HG03432 (cell line): Measurements from ENCODE around the gene ZNF502.
"Not testable (repeated sequence)": the region's sequence is repeated elsewhere in the genome, so short reads cannot be mapped to it uniquely, and the experiment has no call there.

Experiments used
- ATAC-seq: cut with Tn5 transposase; IDR thresholded peaks from one replicate; pipeline ENCODE4 v1.9.1; 2021; ENCODE audit warnings: mild to moderate bottlenecking, moderate library complexity; ENCODE audit not compliant: unreplicated experiment

The ZNF502 gene

DNA sequence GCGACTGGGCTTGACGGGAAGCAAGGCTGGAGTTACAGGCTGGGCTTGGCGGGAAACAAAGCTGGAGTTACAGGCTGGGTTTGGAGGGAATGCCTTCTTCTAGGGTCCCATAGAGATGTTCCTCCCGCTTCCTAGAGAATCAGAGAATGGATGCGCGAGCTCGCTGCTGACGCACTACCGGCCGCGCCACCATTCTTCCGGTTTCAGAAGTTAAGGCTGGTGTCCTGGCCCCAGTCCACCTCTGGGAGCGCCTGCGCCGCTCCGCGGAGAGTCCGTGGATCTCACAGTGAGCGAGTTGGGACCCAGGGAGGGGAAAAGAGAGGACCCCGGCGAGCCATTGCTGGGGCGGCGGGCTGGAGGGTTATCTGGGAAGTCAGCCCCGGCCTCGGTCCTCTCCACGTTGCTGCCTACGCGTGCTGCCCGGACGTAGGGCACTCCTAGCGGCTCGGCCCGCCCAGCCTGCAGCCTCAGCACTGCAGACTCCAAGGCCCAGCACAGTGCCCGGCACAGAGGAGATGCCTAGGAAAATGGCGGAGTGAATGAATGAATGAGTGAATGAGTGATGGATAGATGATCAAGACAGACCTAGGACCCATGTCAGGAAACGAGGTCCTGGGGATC, at the start of gene ZNF502:
Gene ZNF502, plus strand, starts transcription at position 206 of the 621 bp plus-strand sequence. CDS start 7,602 bp downstream, outside the sequence.
- no peak for ATAC-seq

DNA sequence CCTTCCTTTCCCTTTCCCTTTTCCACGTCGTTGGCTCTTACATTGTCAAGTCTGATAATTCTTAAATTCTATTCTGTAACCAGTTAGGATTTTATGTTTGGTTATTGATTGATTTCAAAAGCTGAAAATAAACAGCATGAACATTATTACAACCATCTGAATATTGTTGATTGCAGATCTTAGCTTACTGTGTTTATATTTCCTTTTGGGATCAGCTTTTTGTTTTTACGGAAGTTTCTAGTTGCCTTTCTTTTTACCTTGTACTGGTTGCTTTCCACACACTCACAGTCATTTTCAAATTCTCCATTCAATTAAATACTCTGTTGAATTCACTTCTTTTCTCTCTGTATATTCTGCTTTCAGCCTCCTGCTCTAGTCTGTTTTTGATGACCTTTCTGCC, 47.3 kb upstream of the ZNF502 start:
- no peak for ATAC-seq

DNA sequence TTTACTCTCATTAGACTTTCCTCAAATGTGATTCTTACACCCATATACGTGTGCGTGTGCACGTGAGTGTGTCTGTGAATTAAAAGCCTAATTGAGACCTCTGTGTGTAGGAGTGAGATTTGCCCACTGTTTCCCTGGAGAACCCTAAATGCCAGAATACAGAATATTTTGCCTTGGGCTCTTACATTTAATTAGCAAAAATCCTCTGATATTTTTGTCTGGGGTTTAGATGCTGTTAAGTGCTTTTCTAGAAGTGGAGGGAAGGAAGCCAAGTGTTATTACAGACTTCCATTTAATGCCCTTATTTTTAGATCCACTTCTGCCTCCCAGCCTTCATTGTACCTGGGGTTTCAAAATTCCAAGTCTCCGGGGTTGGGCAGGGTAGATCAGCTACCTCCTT, 46.1 kb upstream of the ZNF502 start:
- no peak for ATAC-seq

GRCh38 chr3:44669760-44670159, 42.7 kb upstream of the ZNF502 start:
- no peak for ATAC-seq

DNA sequence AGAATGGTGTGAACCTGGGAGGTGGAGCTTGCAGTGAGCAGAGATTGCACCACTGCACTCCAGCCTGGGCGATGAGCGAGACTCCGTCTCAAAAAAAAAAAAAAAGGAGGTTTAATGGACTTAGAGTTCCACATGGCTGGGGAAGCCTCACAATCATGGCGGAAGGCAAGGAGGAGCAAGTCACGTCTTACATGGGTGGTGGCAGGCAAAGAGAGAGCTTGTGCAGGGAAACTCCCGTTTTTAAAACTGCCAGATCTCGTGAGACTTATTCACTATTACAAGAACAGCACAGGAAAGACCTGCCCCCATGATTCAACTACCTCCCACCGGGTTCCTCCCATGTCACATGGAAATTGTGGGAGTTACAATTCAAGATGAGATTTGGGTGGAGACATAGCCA, 39.0 kb upstream of the ZNF502 start:
- ATAC-seq: not testable (repeated sequence)

DNA sequence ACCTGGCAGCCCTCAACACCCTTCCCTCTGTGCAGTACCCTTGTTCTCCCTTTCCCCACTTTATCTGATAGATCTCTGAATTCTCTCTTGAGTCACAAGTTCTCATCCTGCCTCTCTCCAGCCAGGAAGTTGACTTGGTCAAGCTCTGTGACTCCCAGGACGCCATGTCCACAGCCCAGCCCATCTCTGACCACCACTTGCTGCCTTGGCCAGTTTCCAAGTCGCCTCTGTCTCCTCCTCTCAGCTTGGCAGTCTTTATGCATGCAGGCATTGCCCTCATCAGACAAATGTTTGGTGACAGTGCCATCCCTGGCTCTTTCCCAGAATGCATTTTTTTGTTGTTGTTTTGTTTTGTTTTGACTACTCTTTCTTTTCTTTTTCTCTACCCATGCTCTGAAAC, 38.2 kb upstream of the ZNF502 start:
- no peak for ATAC-seq

GRCh38 chr3:44678480-44679116, 33.9 kb upstream of the ZNF502 start:
- no peak for ATAC-seq

DNA sequence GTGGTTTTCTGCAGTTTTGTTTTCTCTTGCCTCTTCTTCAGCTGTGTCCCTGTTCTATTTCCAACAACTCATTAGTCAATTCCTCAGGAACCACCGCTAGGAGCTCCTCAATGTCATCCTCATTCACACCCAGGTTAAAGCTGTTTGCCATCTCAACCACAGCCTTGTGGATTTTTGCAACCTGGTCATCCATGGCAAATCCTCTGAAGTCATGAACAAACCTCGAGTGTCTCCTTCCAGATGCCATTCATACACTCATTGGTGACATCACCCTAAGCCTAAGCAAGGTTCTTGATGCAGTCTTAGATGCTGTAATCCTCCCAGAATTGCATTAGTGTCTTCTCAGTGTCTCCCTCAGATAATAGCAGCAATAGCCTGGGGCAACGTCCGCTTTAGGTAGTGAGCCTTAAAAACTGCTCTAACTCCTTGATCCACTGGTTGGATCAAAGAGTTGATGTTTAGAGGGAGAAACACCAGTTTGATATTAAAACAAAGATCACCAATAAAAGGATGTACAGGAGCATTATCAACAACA, 31.5 kb upstream of the ZNF502 start:
- ATAC-seq: no peak

DNA sequence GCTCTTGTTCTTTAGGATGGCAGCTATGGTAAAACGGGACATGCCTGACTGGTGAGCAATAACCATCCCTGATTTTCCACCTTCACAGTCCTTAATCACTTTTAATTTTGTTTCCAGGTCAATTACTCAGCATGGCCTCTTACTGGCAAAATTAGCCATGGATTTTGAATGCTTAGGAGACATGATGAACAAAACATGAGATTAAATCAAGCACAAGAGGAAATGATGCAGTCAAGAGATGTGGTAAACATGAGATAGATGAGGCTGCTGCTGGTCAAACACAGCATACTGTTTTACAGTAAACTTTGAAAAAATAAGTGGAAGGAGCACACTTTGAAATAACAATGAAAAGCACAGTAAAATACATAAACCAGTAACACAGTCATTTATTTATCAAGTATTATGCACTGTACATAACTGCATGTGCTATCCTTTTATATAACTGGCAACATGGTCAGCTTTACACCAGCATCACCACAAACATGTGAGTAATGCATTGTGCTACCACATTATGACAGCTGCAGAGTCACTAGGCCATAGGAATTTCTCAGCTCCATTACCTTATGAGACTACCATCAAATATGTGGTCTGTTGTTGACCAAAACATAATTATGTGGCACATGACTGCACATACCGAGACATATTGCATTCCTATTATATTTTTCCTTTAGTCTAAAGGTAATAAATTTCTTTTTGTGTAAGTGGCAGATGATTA, 30.1 kb upstream of the ZNF502 start:
- no peak for ATAC-seq

GRCh38 chr3:44685128-44685800, 27.2 kb upstream of the ZNF502 start:
- peak; percentile 66 for ATAC-seq

DNA sequence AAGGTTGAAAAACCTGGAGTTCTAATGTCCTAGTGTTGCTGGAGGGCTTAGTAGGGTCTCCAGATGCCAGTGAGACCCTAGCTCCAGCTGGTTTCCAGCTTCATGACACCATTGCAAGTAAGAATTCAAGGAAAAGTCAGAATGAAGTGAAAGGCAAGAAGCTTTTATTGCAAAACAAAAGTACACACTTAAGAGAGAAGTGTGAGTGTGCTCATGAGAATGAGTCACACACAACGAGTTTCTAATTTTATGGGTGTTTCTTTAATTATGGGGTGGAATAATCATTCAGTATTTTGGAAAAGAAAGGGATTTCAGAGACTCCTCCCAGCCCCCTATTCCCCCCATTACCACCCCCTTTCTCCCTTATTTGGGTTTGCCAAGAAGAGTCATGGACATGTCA, 24.6 kb upstream of the ZNF502 start:
- no peak for ATAC-seq

DNA sequence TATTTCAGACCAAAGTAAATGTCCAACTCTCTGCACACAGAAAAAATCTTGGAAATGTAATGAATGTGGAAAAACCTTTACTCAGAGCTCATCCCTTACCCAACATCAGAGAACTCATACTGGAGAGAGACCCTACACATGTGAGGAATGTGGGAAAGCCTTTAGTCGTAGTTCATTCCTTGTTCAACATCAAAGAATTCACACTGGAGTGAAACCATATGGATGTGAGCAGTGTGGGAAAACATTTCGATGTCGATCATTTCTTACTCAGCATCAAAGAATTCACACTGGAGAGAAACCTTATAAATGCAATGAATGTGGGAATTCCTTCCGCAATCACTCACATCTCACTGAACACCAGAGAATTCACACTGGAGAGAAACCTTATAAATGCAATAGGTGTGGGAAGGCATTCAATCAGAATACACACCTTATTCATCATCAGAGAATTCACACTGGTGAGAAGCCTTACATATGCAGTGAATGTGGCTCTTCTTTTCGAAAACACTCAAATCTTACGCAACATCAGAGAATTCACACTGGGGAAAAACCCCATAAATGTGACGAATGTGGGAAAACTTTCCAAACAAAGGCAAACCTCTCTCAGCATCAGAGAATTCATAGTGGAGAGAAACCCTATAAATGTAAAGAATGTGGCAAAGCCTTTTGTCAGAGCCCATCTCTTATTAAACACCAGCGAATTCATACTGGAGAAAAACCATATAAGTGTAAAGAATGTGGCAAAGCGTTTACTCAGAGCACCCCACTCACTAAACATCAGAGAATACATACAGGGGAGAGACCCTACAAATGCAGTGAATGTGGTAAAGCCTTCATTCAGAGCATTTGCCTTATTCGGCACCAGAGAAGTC, 9.0 kb downstream of the ZNF502 start:
- no peak for ATAC-seq

GRCh38 chr3:44722103-44722401, 9.6 kb downstream of the ZNF502 start:
- ATAC-seq: no peak

GRCh38 chr3:44729384-44729910, 17.0 kb downstream of the ZNF502 start, which contains the start of gene ZNF501:
Gene ZNF501 (plus strand): TSS chr3:44729635. CDS start chr3:44734422, 4,787 bp downstream.
- ATAC-seq: peak; percentile 94

- no peak for ATAC-seq
Measured at GRCh38 chr3:44734646-44735168, 22.2 kb downstream of the ZNF502 start.

DNA sequence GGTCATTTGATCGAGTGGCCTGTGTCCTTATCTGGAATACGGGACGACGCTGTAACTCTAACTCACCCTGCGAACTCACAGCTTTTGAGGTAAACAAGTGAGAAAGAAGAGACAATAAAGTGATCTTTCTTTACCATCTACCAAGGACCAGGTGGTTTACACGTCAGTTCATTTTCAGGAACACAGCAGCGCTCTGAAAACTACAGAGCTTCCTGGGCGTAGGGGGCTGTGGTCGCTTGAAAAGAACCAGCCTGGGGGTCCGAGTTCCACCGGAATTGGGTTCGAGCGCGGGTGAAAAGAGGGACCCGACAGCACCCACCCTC, 48.6 kb downstream of the ZNF502 start:
- ATAC-seq: peak; percentile 2

DNA sequence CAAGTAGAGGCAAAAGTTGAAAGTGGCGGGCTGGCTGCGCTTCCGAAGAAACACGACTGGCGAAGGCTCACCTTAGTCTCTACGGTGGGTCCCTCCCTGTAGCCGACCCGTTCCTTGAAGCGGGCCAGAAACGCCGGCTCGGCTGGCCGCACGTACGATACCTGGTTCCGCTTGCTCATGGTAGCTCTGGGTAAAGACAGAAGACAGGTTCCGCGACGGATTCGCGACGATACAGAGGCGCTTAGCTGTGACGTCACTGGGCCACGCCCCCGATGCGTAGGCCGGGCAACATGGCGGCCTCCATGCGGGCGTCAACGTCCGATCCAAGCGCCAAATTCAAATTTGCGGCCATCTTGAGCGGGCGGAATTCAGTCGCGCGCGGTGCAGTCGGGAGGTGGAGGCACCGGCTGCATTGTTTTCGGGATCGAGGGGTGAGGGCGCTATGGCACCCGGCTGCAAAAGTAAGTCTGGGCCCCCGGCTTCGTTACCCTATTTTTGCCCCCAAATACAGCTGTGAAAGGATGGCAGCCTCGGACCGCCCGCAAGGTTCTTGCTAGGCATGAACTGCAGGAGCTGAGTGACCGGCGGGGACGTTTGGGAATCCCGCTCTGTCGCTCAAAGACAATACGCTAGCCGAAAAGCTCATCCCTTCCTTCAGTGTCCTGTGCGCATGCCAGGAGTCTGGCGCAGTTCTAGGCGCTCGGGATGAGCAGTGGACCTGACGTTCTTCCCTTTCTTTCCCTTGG, 49.1 kb downstream of the ZNF502 start, which contains the start of the genes KIAA1143 and KIF15:
Gene KIAA1143, minus strand, starts transcription at position 196 of the 746 bp plus-strand sequence. Its CDS starts 17 bp downstream, at position 179.
Gene KIF15, plus strand, starts transcription at position 371 of the 746 bp plus-strand sequence. Its CDS starts 72 bp downstream, at position 443.
- peak; percentile 92 for ATAC-seq

DNA sequence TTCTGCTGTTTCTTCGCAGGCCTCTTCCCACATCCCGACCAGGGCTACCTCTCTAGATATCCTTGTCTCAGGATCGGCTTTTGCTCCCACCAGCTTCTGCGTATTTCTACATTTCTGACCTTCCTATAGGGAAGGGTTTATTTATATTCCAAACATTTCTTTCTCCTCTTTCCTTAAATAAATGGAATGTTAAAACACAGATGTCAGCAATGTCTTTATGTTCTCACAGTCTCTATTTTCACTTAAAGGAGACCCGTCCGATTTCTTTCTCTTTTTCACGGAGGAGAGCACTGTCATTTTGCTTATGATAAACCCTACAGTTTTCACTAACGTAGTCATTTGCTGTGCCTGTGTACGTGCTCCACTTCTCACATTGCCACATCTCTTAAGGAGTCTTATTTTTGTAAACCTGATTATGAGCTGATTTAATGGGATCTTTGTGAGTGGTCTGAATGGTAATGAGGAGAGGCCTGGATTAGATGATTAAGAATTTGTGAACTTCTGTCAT, 49.8 kb downstream of the ZNF502 start:
- ATAC-seq: no peak

GRCh38 chr3:44762690-44763089, 50.2 kb downstream of the ZNF502 start:
- ATAC-seq: no peak
